Liver (tissue), 9 donors: ENCODE results near the gene KCNJ10. TPM values are rescaled to one million over a fixed set of nuclear protein-coding genes. Genes with fewer than 3 reads are reported as not detected.

Source experiments
- DNase-seq: peaks from one replicate; pipeline ENCODE4 v3.0.0-alpha.2; 2017; ENCODE audit warnings: low spot score
- H3K27ac ChIP-seq, 2 donors: one replicate each; pipeline ENCODE4 v1.7.0; 2013; ENCODE audit warnings: inconsistent platforms in 2 of 2, low read length in 2 of 2, control low read depth in 1 of 2, low read depth in 1 of 2, mild to moderate bottlenecking in 1 of 2
- H3K27me3 ChIP-seq, 4 donors: one replicate each; pipeline versions ENCODE4 v1.6.1 to v1.7.0; 2013; ENCODE audit warnings: low read length in 3 of 4, inconsistent platforms in 1 of 4, mild to moderate bottlenecking in 1 of 4, moderate library complexity in 1 of 4; ENCODE audit not compliant: control insufficient read depth in 4 of 4, insufficient read depth in 4 of 4
- H3K36me3 ChIP-seq, 4 donors: one replicate each; pipeline versions ENCODE4 v1.6.1 to v1.7.0; 2013; ENCODE audit warnings: low read length in 3 of 4, mild to moderate bottlenecking in 3 of 4, low read depth in 1 of 4, moderate library complexity in 1 of 4; ENCODE audit not compliant: control insufficient read depth in 4 of 4, insufficient read depth in 3 of 4
- H3K4me1 ChIP-seq, 4 donors: one replicate each; pipeline versions ENCODE4 v1.6.1 to v1.7.0; 2013; ENCODE audit warnings: low read length in 3 of 4, mild to moderate bottlenecking in 3 of 4, moderate library complexity in 1 of 4; ENCODE audit not compliant: control insufficient read depth in 4 of 4, insufficient read depth in 4 of 4
- H3K4me3 ChIP-seq, 3 donors: one replicate each; pipeline versions ENCODE4 v1.6.1 to v1.7.0; 2013; ENCODE audit warnings: low read length in 3 of 3, control low read depth in 1 of 3, low read depth in 1 of 3, mild to moderate bottlenecking in 1 of 3
- H3K9ac ChIP-seq, 2 donors: one replicate each; pipeline ENCODE4 v1.7.0; 2013; ENCODE audit warnings: low read length in 2 of 2, mild to moderate bottlenecking in 2 of 2, moderate library complexity in 2 of 2, control low read depth in 1 of 2, low read depth in 1 of 2
- H3K9me3 ChIP-seq, 4 donors: one replicate each; pipeline versions ENCODE4 v1.6.1 to v1.7.0; 2013; ENCODE audit warnings: low read length in 3 of 4; ENCODE audit not compliant: control insufficient read depth in 4 of 4
- EGR1 ChIP-seq, 2 donors: IDR thresholded peaks; 2 replicates each; pipeline ENCODE4 v1.6.1; 2016 to 2018; ENCODE audit warnings: antibody characterized with exemption in 2 of 2, low read depth in 2 of 2
- FOXA1 ChIP-seq: IDR thresholded peaks from 2 replicates; pipeline ENCODE4 v1.6.1; 2016; ENCODE audit warnings: antibody characterized with exemption
- FOXA2 ChIP-seq: IDR thresholded peaks from 2 replicates; pipeline ENCODE4 v1.6.1; 2016; ENCODE audit warnings: antibody characterized with exemption
- HNF4A ChIP-seq, 2 donors: conservative IDR thresholded peaks; 2 replicates each; pipeline ENCODE4 v1.6.1; 2016; ENCODE audit warnings: antibody characterized with exemption in 2 of 2, mild to moderate bottlenecking in 2 of 2
- JUND ChIP-seq, 2 donors: IDR thresholded peaks; 2 replicates each; pipeline ENCODE4 v1.6.1; 2016; ENCODE audit warnings: antibody characterized with exemption in 2 of 2
- NR2F2 ChIP-seq: IDR thresholded peaks from 2 replicates; pipeline ENCODE4 v1.6.1; 2016; ENCODE audit warnings: antibody characterized with exemption
- RAD21 ChIP-seq, 2 donors: IDR thresholded peaks; 2 replicates each; pipeline ENCODE4 v1.6.1; 2016; ENCODE audit warnings: antibody characterized with exemption in 2 of 2, mild to moderate bottlenecking in 2 of 2
- RXRA ChIP-seq, 2 donors: IDR thresholded peaks; 2 replicates each; pipeline ENCODE4 v1.6.1; 2017 to 2018; ENCODE audit warnings: antibody characterized with exemption in 2 of 2, mild to moderate bottlenecking in 1 of 2
- SP1 ChIP-seq: IDR thresholded peaks from 2 replicates; pipeline ENCODE4 v1.6.1; 2018; ENCODE audit warnings: antibody characterized with exemption, mild to moderate bottlenecking
- TAF1 ChIP-seq: conservative IDR thresholded peaks from 2 replicates; pipeline ENCODE4 v1.6.1; 2016; ENCODE audit warnings: antibody characterized with exemption, mild to moderate bottlenecking
- YY1 ChIP-seq: IDR thresholded peaks from 2 replicates; pipeline ENCODE4 v1.6.1; 2016; ENCODE audit warnings: antibody characterized with exemption, mild to moderate bottlenecking
- WGBS: extraction: QIAGEN DNeasy Blood & Tissue Kit; methylation state at CpG from one replicate; pipeline ENCODE4 v1.1.7; 2013; 5-methylcytosine and 5-hydroxymethylcytosine counted together
- polyA plus RNA-seq, 2 donors: library from polyadenylated mRNA; stranded (reverse) in 1 of 2; unstranded in 1 of 2; fragments of 200-250 nt in 1 of 2; fragments of >200 nt in 1 of 2; fragmentation: Nextera tagmentation in 1 of 2; extraction: Ambion mirVana in 1 of 2; gene quantifications; one replicate each; pipeline versions ENCODE4 v1.2.1 to v1.2.3, GENCODE V29; 2013 to 2015
- total RNA-seq, 2 donors: library from RNA; depleted of rRNA; stranded (reverse); fragments of >200 nt; gene quantifications; one replicate each; pipeline ENCODE4 v1.2.3, GENCODE V29; 2014
- TF ChIP-seq, protein P1 (sequence below): IDR thresholded peaks from 2 replicates; pipeline ENCODE4 v1.6.1; 2016; ENCODE audit warnings: antibody characterized with exemption, mild to moderate bottlenecking
- TF ChIP-seq, protein P2 (sequence below): IDR thresholded peaks from 2 replicates; pipeline ENCODE4 v1.6.1; 2016; ENCODE audit warnings: antibody characterized with exemption
- TF ChIP-seq, protein P3 (sequence below): fragments of 150-350 bp; IDR thresholded peaks from 2 replicates; pipeline ENCODE4 v1.5.1; 2017; ENCODE audit warnings: improper control_type of control experiment, low read depth, low read length; ENCODE audit not compliant: missing input control
- TF ChIP-seq, protein P4 (sequence below): IDR thresholded peaks from 2 replicates; pipeline ENCODE4 v1.6.1; 2016; ENCODE audit warnings: antibody characterized with exemption
- TF ChIP-seq, protein P5 (sequence below): IDR thresholded peaks from 2 replicates; pipeline ENCODE4 v1.6.1; 2016; ENCODE audit warnings: antibody characterized with exemption
- donor health status: healthy.
- donor health status: healthy.
- donor health status: healthy.
- donor health status: healthy.
- donor health status: healthy.

The KCNJ10 gene
- total and polyA plus RNA-seq, 4 donors, result 0.48 to 1.6 (median 0.52) TPM

DNA sequence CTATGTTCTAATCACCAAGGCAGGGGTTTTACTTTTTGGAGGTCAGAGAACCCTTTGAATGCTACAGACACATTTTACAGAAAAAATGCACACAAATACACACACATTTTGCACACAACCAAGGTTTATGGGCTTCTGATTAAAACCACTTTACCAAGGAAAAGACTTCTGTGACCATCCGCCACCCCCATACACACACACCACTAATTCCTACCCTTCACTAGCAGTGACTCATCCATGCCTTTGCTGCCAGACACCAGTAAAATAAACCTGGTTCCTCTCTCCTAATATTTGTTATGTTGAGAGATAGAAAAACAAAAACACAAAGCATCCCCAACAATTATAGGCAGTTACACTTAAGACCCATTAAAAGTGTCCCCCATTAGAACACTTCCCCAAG, 51.1 kb downstream of the KCNJ10 start (continued):
- TF ChIP-seq, protein P1, sequence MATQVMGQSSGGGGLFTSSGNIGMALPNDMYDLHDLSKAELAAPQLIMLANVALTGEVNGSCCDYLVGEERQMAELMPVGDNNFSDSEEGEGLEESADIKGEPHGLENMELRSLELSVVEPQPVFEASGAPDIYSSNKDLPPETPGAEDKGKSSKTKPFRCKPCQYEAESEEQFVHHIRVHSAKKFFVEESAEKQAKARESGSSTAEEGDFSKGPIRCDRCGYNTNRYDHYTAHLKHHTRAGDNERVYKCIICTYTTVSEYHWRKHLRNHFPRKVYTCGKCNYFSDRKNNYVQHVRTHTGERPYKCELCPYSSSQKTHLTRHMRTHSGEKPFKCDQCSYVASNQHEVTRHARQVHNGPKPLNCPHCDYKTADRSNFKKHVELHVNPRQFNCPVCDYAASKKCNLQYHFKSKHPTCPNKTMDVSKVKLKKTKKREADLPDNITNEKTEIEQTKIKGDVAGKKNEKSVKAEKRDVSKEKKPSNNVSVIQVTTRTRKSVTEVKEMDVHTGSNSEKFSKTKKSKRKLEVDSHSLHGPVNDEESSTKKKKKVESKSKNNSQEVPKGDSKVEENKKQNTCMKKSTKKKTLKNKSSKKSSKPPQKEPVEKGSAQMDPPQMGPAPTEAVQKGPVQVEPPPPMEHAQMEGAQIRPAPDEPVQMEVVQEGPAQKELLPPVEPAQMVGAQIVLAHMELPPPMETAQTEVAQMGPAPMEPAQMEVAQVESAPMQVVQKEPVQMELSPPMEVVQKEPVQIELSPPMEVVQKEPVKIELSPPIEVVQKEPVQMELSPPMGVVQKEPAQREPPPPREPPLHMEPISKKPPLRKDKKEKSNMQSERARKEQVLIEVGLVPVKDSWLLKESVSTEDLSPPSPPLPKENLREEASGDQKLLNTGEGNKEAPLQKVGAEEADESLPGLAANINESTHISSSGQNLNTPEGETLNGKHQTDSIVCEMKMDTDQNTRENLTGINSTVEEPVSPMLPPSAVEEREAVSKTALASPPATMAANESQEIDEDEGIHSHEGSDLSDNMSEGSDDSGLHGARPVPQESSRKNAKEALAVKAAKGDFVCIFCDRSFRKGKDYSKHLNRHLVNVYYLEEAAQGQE, result no peak
- no peak for TF ChIP-seq FOXA1

DNA sequence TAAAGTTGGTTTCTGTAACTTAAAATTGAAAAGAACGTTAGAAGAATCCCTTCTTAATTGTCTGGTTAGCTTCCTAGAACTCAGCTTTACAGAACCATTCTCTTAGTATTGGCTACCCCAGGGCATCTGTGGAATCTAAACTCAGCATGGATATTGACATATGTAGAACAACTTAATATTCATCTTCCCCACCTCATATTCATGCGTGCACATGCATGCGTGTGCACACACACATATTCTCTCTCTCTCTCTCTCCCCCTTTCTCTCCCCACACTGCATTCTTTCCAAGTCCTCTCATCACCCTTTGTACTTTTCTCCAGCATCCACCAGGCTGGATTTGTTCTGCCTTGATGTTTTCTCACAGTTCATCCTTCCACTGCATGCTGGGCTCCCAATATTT, 51.6 kb downstream of the KCNJ10 start:
- TF ChIP-seq, protein P2, sequence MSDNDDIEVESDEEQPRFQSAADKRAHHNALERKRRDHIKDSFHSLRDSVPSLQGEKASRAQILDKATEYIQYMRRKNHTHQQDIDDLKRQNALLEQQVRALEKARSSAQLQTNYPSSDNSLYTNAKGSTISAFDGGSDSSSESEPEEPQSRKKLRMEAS, result no peak
- TF ChIP-seq NR2F2, result no peak
- TF ChIP-seq SP1, result no peak
- TF ChIP-seq, protein P3, sequence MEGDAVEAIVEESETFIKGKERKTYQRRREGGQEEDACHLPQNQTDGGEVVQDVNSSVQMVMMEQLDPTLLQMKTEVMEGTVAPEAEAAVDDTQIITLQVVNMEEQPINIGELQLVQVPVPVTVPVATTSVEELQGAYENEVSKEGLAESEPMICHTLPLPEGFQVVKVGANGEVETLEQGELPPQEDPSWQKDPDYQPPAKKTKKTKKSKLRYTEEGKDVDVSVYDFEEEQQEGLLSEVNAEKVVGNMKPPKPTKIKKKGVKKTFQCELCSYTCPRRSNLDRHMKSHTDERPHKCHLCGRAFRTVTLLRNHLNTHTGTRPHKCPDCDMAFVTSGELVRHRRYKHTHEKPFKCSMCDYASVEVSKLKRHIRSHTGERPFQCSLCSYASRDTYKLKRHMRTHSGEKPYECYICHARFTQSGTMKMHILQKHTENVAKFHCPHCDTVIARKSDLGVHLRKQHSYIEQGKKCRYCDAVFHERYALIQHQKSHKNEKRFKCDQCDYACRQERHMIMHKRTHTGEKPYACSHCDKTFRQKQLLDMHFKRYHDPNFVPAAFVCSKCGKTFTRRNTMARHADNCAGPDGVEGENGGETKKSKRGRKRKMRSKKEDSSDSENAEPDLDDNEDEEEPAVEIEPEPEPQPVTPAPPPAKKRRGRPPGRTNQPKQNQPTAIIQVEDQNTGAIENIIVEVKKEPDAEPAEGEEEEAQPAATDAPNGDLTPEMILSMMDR, result no peak
- no peak for TF ChIP-seq YY1
- Histone ChIP-seq H3K9ac (no peak overlapping the region), H3K4me1 (no peaks in the 10 kb centered on the region), H3K27me3 (no peaks in the 10 kb centered on the region), H3K9me3 (no peaks in the 10 kb centered on the region), H3K4me3 (no peak overlapping the region), H3K36me3 (no peaks in the 10 kb centered on the region), H3K27ac (no peak overlapping the region)
- no peak for DNase-seq
- 89% methylated on average over 3 of the region's 3 CpGs for WGBS

DNA sequence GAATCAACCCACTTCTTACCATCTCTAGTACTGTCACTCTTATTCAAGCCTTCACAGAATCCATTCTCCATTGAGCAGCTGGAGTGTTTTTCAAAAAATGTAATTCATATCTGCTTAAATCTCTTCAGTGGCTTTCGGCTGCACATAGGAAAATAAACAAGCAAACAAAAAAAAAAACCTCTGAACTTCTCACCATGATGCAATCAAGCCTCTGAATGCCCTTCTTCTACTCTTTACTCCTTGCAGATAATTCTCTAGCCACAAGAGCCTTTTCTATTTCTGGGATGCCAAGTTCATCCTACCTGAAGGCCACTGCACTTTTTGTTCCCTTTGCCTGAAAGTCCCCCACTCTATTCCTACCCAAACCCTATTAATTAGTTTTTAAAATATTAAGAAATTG, 52.4 kb downstream of the KCNJ10 start:
- Histone ChIP-seq H3K27me3 (no peaks in the 10 kb centered on the region), H3K27ac (no peak overlapping the region), H3K36me3 (no peaks in the 10 kb centered on the region)

More for the DNA sequence above, 52.4 kb downstream of the KCNJ10 start:
- WGBS, result 44% methylated on average over 1 of the region's 1 CpG
- Histone ChIP-seq H3K9me3 (no peaks in the 10 kb centered on the region), H3K4me3 (no peak overlapping the region), H3K9ac (no peak overlapping the region), H3K4me1 (no peaks in the 10 kb centered on the region)
- TF ChIP-seq, protein P2, result no peak
- TF ChIP-seq HNF4A (conservative IDR thresholded peaks at IDR 0.05) (no peak), JUND (IDR thresholded peaks at IDR 0.05) (no peak), FOXA2 (no peak), RAD21 (IDR thresholded peaks at IDR 0.05) (no peak), FOXA1 (no peak), TAF1 (no peak), RXRA (IDR thresholded peaks at IDR 0.05) (no peak), NR2F2 (no peak), YY1 (no peak), EGR1 (IDR thresholded peaks at IDR 0.05; ENCODE audit: low read depth in 2 of 2) (no peak)
- TF ChIP-seq, protein P1, result no peak
- TF ChIP-seq, protein P4, sequence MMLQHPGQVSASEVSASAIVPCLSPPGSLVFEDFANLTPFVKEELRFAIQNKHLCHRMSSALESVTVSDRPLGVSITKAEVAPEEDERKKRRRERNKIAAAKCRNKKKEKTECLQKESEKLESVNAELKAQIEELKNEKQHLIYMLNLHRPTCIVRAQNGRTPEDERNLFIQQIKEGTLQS, result no peak
- TF ChIP-seq, protein P5, sequence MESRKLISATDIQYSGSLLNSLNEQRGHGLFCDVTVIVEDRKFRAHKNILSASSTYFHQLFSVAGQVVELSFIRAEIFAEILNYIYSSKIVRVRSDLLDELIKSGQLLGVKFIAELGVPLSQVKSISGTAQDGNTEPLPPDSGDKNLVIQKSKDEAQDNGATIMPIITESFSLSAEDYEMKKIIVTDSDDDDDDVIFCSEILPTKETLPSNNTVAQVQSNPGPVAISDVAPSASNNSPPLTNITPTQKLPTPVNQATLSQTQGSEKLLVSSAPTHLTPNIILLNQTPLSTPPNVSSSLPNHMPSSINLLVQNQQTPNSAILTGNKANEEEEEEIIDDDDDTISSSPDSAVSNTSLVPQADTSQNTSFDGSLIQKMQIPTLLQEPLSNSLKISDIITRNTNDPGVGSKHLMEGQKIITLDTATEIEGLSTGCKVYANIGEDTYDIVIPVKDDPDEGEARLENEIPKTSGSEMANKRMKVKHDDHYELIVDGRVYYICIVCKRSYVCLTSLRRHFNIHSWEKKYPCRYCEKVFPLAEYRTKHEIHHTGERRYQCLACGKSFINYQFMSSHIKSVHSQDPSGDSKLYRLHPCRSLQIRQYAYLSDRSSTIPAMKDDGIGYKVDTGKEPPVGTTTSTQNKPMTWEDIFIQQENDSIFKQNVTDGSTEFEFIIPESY, result no peak
- no peak for DNase-seq
